CD4-positive, CD25-positive, alpha-beta regulatory T cell (primary cell): ENCODE measurements around the gene MTG1. TPM values are rescaled to one million over a fixed set of nuclear protein-coding genes. Genes with fewer than 3 reads are reported as not detected.
A peak's percentile ranks its signal among the peaks of the same experiment; 100 is the strongest.

ENCODE experiments used
- ATAC-seq, 2 donors: fragments of 150-1000 bp; cut with Tn5 transposase; one replicate each; pipeline ENCODE4 v1.10.0; 2021; ENCODE audit warnings: low read depth in 2 of 2, moderate number of reproducible peaks in 2 of 2, moderate library complexity in 1 of 2
- DNase-seq, 3 donors: peaks; one replicate each; pipeline versions ENCODE4 v3.0.0 to v3.0.0-alpha.2; 2012 to 2022; ENCODE audit warnings: mixed read lengths in 1 of 3
- H3K27ac ChIP-seq: one replicate; pipeline ENCODE4 v1.7.0; 2013; ENCODE audit warnings: mild to moderate bottlenecking, low read length; ENCODE audit not compliant: insufficient read depth, poor library complexity, severe bottlenecking
- H3K27me3 ChIP-seq: one replicate; pipeline ENCODE4 v1.7.0; 2013; ENCODE audit warnings: low read length; ENCODE audit not compliant: control insufficient read depth, insufficient read depth
- H3K36me3 ChIP-seq: one replicate; pipeline ENCODE4 v1.7.0; 2013; ENCODE audit warnings: mild to moderate bottlenecking, low read length, moderate library complexity; ENCODE audit not compliant: control insufficient read depth, insufficient read depth
- H3K4me1 ChIP-seq: 2 replicates; pipeline ENCODE4 v1.7.0; 2013; ENCODE audit warnings: mild to moderate bottlenecking, low read length; ENCODE audit not compliant: insufficient read depth, control insufficient read depth, poor library complexity, severe bottlenecking
- H3K4me3 ChIP-seq: one replicate; pipeline ENCODE4 v1.7.0; 2013; ENCODE audit warnings: low read depth, mild to moderate bottlenecking, low read length, moderate library complexity
- H3K9me3 ChIP-seq, 2 experiments: 1 replicate in 1 of 2; 2 replicates in 1 of 2; pipeline ENCODE4 v1.7.0; 2013; ENCODE audit warnings: low read length in 2 of 2, mild to moderate bottlenecking in 1 of 2, moderate library complexity in 1 of 2; ENCODE audit not compliant: control insufficient read depth in 2 of 2
- H3K27ac Mint-ChIP-seq, 3 donors: one replicate each; pipeline ENCODE4 v1.8.0; 2020 to 2022; ENCODE audit warnings: mild to moderate bottlenecking in 3 of 3, mixed read lengths in 3 of 3, moderate library complexity in 2 of 3
- H3K27me3 Mint-ChIP-seq: one replicate; pipeline ENCODE4 v1.8.0; 2022; ENCODE audit warnings: mild to moderate bottlenecking, mixed read lengths
- H3K36me3 Mint-ChIP-seq: one replicate; pipeline ENCODE4 v1.8.0; 2020; ENCODE audit warnings: mixed read lengths
- H3K4me1 Mint-ChIP-seq, 4 donors: one replicate each; pipeline ENCODE4 v1.8.0; 2020 to 2022; ENCODE audit warnings: mixed read lengths in 4 of 4, mild to moderate bottlenecking in 1 of 4
- H3K4me3 Mint-ChIP-seq, 4 donors: one replicate each; pipeline ENCODE4 v1.8.0; 2020 to 2022; ENCODE audit warnings: mild to moderate bottlenecking in 4 of 4, mixed read lengths in 4 of 4, moderate library complexity in 3 of 4
- H3K9me3 Mint-ChIP-seq, 7 donors: one replicate each; pipeline ENCODE4 v1.8.0; 2020 to 2022; ENCODE audit warnings: mixed read lengths in 7 of 7, mild to moderate bottlenecking in 3 of 7, moderate library complexity in 2 of 7
- polyA plus RNA-seq, 4 donors: library from polyadenylated mRNA; unstranded; fragments of 300-500 nt; fragmentation: Illumina TruSeq; gene quantifications; one replicate each; pipeline ENCODE4 v1.2.3, GENCODE V29; 2021
- total RNA-seq: library from RNA; stranded (reverse); gene quantifications from one replicate; pipeline ENCODE4 v1.2.3, GENCODE V29; 2022

The MTG1 gene
- total and polyA plus RNA-seq, 5 donors from 2014 or later, result 36.7 to 60.8 (median 37.6) TPM

GRCh38 chr10:133400624-133401424, 6.9 kb downstream of the MTG1 start:
- H3K36me3 ChIP-seq, result peaks cover 56% of the 10 kb centered on the region
- H3K4me1 Mint-ChIP-seq, result peaks cover 18 to 57% (median 39%) of the 10 kb centered on the region in 4 donors
- ATAC-seq, result peak in 1 of 2 donors; percentile 43

GRCh38 chr10:133401500-133401899, 7.5 kb downstream of the MTG1 start:
- Histone ChIP-seq H3K4me3 (peak overlapping the region; percentile 31), H3K36me3 (peaks cover 50% of the 10 kb centered on the region), H3K4me1 (peaks cover 11% of the 10 kb centered on the region), H3K27ac (no peak overlapping the region), H3K9me3 (no peaks in the 10 kb centered on the region), H3K27me3 (no peaks in the 10 kb centered on the region)
- peak overlapping the region in 1 of 3 donors; percentile 49 for H3K27ac Mint-ChIP-seq
- H3K36me3 Mint-ChIP-seq, result peaks cover 33% of the 10 kb centered on the region
- peaks cover 22 to 57% (median 44%) of the 10 kb centered on the region in 4 donors for H3K4me1 Mint-ChIP-seq
- no peaks in the 10 kb centered on the region for H3K9me3 Mint-ChIP-seq
- H3K4me3 Mint-ChIP-seq, result peak overlapping the region in 1 of 4 donors; percentile 80
- DNase-seq (no peak), ATAC-seq (no peak)
- no peaks in the 10 kb centered on the region for H3K27me3 Mint-ChIP-seq

More at GRCh38 chr10:133400624-133401424, 6.9 kb downstream of the MTG1 start:
- DNase-seq, result peak in 1 of 3 donors; percentile 71
- peaks cover 13% of the 10 kb centered on the region for H3K4me1 ChIP-seq
- Mint-ChIP-seq H3K27ac (peak overlapping the region; percentile 20 to 74 (median 49)), H3K36me3 (peaks cover 33% of the 10 kb centered on the region), H3K4me3 (peak overlapping the region in 2 of 4 donors; percentile 21 to 80), H3K27me3 (no peaks in the 10 kb centered on the region), H3K9me3 (no peaks in the 10 kb centered on the region)
- peak overlapping the region; percentile 37 for H3K27ac ChIP-seq
- H3K9me3 ChIP-seq, result no peaks in the 10 kb centered on the region
- H3K27me3 ChIP-seq, result no peaks in the 10 kb centered on the region
- peak overlapping the region; percentile 31 for H3K4me3 ChIP-seq

GRCh38 chr10:133401981-133402725, 8.2 kb downstream of the MTG1 start:
- Mint-ChIP-seq H3K27me3 (no peaks in the 10 kb centered on the region), H3K4me1 (peaks cover 28 to 57% (median 45%) of the 10 kb centered on the region in 4 donors), H3K4me3 (no peak overlapping the region), H3K36me3 (peaks cover 39% of the 10 kb centered on the region), H3K9me3 (no peaks in the 10 kb centered on the region), H3K27ac (peak overlapping the region in 1 of 3 donors; percentile 46)
- Histone ChIP-seq H3K4me1 (peaks cover 11% of the 10 kb centered on the region), H3K4me3 (no peak overlapping the region), H3K36me3 (peaks cover 45% of the 10 kb centered on the region), H3K27me3 (no peaks in the 10 kb centered on the region), H3K27ac (no peak overlapping the region), H3K9me3 (no peaks in the 10 kb centered on the region)
- DNase-seq, result no peak
- ATAC-seq, result no peak

GRCh38 chr10:133403359-133403758, 9.4 kb downstream of the MTG1 start:
- Histone ChIP-seq H3K4me3 (no peak overlapping the region), H3K9me3 (no peaks in the 10 kb centered on the region), H3K27ac (no peak overlapping the region), H3K36me3 (peaks cover 45% of the 10 kb centered on the region), H3K27me3 (no peaks in the 10 kb centered on the region), H3K4me1 (peaks cover 11% of the 10 kb centered on the region)
- no peaks in the 10 kb centered on the region for H3K27me3 Mint-ChIP-seq
- no peaks in the 10 kb centered on the region for H3K9me3 Mint-ChIP-seq
- peaks cover 40% of the 10 kb centered on the region for H3K36me3 Mint-ChIP-seq
- no peak for ATAC-seq
- H3K4me1 Mint-ChIP-seq, result peaks cover 29 to 56% (median 45%) of the 10 kb centered on the region in 4 donors
- peak overlapping the region in 1 of 3 donors; percentile 75 for H3K27ac Mint-ChIP-seq
- no peak overlapping the region for H3K4me3 Mint-ChIP-seq
- DNase-seq, result no peak

- peaks cover 42% of the 10 kb centered on the region for H3K36me3 Mint-ChIP-seq
- no peak for ATAC-seq
Observed at GRCh38 chr10:133403784-133404183, 9.8 kb downstream of the MTG1 start.

GRCh38 chr10:133405272-133405671, 11.3 kb downstream of the MTG1 start:
- no peak for DNase-seq
- Histone ChIP-seq H3K27me3 (no peaks in the 10 kb centered on the region), H3K4me3 (peak overlapping the region; percentile 46), H3K4me1 (peaks cover 9% of the 10 kb centered on the region), H3K9me3 (no peaks in the 10 kb centered on the region), H3K27ac (no peak overlapping the region), H3K36me3 (peaks cover 52% of the 10 kb centered on the region)
- ATAC-seq, result no peak
- peak overlapping the region in 2 of 3 donors; percentile 11 to 42 for H3K27ac Mint-ChIP-seq
- H3K4me3 Mint-ChIP-seq, result peak overlapping the region in 1 of 4 donors; percentile 74
- peaks cover 0 to 1% (median 0%) of the 10 kb centered on the region in 7 donors for H3K9me3 Mint-ChIP-seq
- H3K36me3 Mint-ChIP-seq, result peaks cover 55% of the 10 kb centered on the region
- H3K4me1 Mint-ChIP-seq, result peaks cover 40 to 61% (median 55%) of the 10 kb centered on the region in 4 donors
- no peaks in the 10 kb centered on the region for H3K27me3 Mint-ChIP-seq

More at GRCh38 chr10:133403784-133404183, 9.8 kb downstream of the MTG1 start:
- H3K4me1 ChIP-seq, result peaks cover 11% of the 10 kb centered on the region
- peaks cover 45% of the 10 kb centered on the region for H3K36me3 ChIP-seq
- no peak for DNase-seq
- H3K4me1 Mint-ChIP-seq, result peaks cover 29 to 56% (median 46%) of the 10 kb centered on the region in 4 donors
- no peaks in the 10 kb centered on the region for H3K9me3 Mint-ChIP-seq
- no peaks in the 10 kb centered on the region for H3K9me3 ChIP-seq
- no peaks in the 10 kb centered on the region for H3K27me3 ChIP-seq
- peak overlapping the region in 1 of 4 donors; percentile 47 for H3K4me3 Mint-ChIP-seq
- H3K4me3 ChIP-seq, result no peak overlapping the region
- no peak overlapping the region for H3K27ac ChIP-seq
- H3K27ac Mint-ChIP-seq, result peak overlapping the region in 1 of 3 donors; percentile 75
- no peaks in the 10 kb centered on the region for H3K27me3 Mint-ChIP-seq

- Mint-ChIP-seq H3K4me3 (peak overlapping the region; percentile 54 to 74 (median 68)), H3K36me3 (peaks cover 62% of the 10 kb centered on the region), H3K27me3 (no peaks in the 10 kb centered on the region), H3K27ac (peak overlapping the region; percentile 42 to 95 (median 80)), H3K9me3 (peaks cover 0 to 8% (median 0%) of the 10 kb centered on the region in 7 donors), H3K4me1 (peaks cover 39 to 56% (median 51%) of the 10 kb centered on the region in 4 donors)
- ATAC-seq (peak in 1 of 2 donors; percentile 46), DNase-seq (peak in 2 of 3 donors; percentile 13 to 36)
- Histone ChIP-seq H3K4me1 (peaks cover 2% of the 10 kb centered on the region), H3K9me3 (peaks cover 2 to 4% of the 10 kb centered on the region in 2 experiments), H3K4me3 (peak overlapping the region; percentile 46), H3K27me3 (no peaks in the 10 kb centered on the region), H3K27ac (peak overlapping the region; percentile 53), H3K36me3 (peaks cover 55% of the 10 kb centered on the region)
Observed at GRCh38 chr10:133405844-133406527, 12.0 kb downstream of the MTG1 start.
